CD4-positive, alpha-beta T cell (primary cell): ENCODE data around the gene FAM107B. TPM values are rescaled to one million over a fixed set of nuclear protein-coding genes. Genes with fewer than 3 reads are reported as not detected.

ENCODE experiments used
- ATAC-seq: fragments of 200-7000 bp; cut with Tn5 transposase; one replicate; pipeline ENCODE4 v1.10.0; 2022; ENCODE audit warnings: mild to moderate bottlenecking; ENCODE audit not compliant: poor library complexity
- CTCF ChIA-PET: fragments of 350-600 bp; sonication (Branson Sonifier 250); formaldehyde crosslinking; loops from one replicate; lab custom pipeline; 2021; ENCODE audit warnings: antibody characterized with exemption, inconsistent platforms; lab: Charles Lee
- POLR2A ChIA-PET: fragments of 350-600 bp; sonication (Branson Sonifier 250); formaldehyde crosslinking; loops from one replicate; lab custom pipeline; 2021; ENCODE audit warnings: antibody characterized with exemption, inconsistent platforms; lab: Charles Lee
- DNase-seq, 14 experiments: peaks; one replicate each; pipeline ENCODE4 v3.0.0-alpha.2; 2013 to 2020; ENCODE audit warnings: mixed read lengths in 2 of 14
- H3K27ac ChIP-seq, 2 donors: one replicate each; pipeline versions ENCODE4 v1.5.1 to v1.7.0; 2013; ENCODE audit warnings: low read length in 2 of 2, low read depth in 1 of 2, mild to moderate bottlenecking in 1 of 2
- H3K27me3 ChIP-seq, 2 experiments: 1 replicate in 1 of 2; 2 replicates in 1 of 2; pipeline versions ENCODE4 v1.6.1 to v1.7.0; 2013; ENCODE audit warnings: low read length in 2 of 2, control low read depth in 1 of 2, mild to moderate bottlenecking in 1 of 2, moderate library complexity in 1 of 2; ENCODE audit not compliant: insufficient read depth in 2 of 2, control insufficient read depth in 1 of 2
- H3K36me3 ChIP-seq: one replicate; pipeline ENCODE4 v1.6.1; 2013; ENCODE audit warnings: low read length, control low read depth; ENCODE audit not compliant: insufficient read depth
- H3K4me1 ChIP-seq: one replicate; pipeline ENCODE4 v1.6.1; 2013; ENCODE audit warnings: low read length, control low read depth; ENCODE audit not compliant: insufficient read depth
- H3K4me3 ChIP-seq: one replicate; pipeline ENCODE4 v1.5.1; 2013; ENCODE audit warnings: mild to moderate bottlenecking, low read length, moderate library complexity
- H3K9me3 ChIP-seq, 2 experiments: 1 replicate in 1 of 2; 2 replicates in 1 of 2; pipeline versions ENCODE4 v1.6.1 to v1.7.0; 2013; ENCODE audit warnings: low read length in 2 of 2, mild to moderate bottlenecking in 2 of 2, control low read depth in 1 of 2, moderate library complexity in 1 of 2; ENCODE audit not compliant: control insufficient read depth in 1 of 2, insufficient read depth in 1 of 2
- H3K27ac Mint-ChIP-seq: one replicate; pipeline ENCODE4 v1.8.0; 2020; ENCODE audit warnings: mixed read lengths
- H3K27me3 Mint-ChIP-seq: one replicate; pipeline ENCODE4 v1.8.0; 2021; ENCODE audit warnings: mixed read lengths
- H3K36me3 Mint-ChIP-seq: one replicate; pipeline ENCODE4 v1.8.0; 2021; ENCODE audit warnings: low read depth, mixed read lengths
- H3K4me1 Mint-ChIP-seq: one replicate; pipeline ENCODE4 v1.8.0; 2021; ENCODE audit warnings: low read depth, mixed read lengths
- H3K4me3 Mint-ChIP-seq: one replicate; pipeline ENCODE4 v1.8.0; 2020; ENCODE audit warnings: mild to moderate bottlenecking, mixed read lengths
- H3K9me3 Mint-ChIP-seq: one replicate; pipeline ENCODE4 v1.8.0; 2020; ENCODE audit warnings: mixed read lengths
- CTCF ChIP-seq: fragments of 200-600 bp; IDR thresholded peaks from one replicate; pipeline ENCODE4 v1.8.0; 2022; ENCODE audit warnings: antibody characterized with exemption, mild to moderate bottlenecking
- intact Hi-C, 2 experiments: fragments of 100-400 bp; cut with DNase I in 1 of 2; cut with micrococcal nuclease in 1 of 2; formaldehyde crosslinking; loops; one replicate each; pipeline versions ENCODE4 v1.15.1 to v1.9.0; 2023 to 2025; cut with DNase I, micrococcal nuclease
- total RNA-seq, 174 experiments: library from RNA in 2 of 174; stranded (reverse) in 2 of 174; gene quantifications; one replicate each; pipeline ENCODE4 v1.2.3 and lab custom pipeline; 2021 to 2026

FAM107B gene
- total RNA-seq, 2 experiments from 2014 or later, result 261 to 262 TPM

- POLR2A ChIA-PET, result interaction anchor here (0.7 kb wide), 1 partner anchor 182 kb away, joined by 4 read pairs; the partner anchor contains the start of genes HSPA14 and MSANTD7
- H3K27ac Mint-ChIP-seq, result peak overlapping the region; percentile 86
- intact Hi-C loops, result no loop called here
These were observed 118.5 kb downstream of the FAM107B start for GRCh38 chr10:14656052-14656730.

GRCh38 chr10:14654821-14655382 is 119.8 kb downstream of the FAM107B start:
- TF ChIP-seq CTCF, result no peak
- Histone ChIP-seq H3K36me3 (no peaks in the 10 kb centered on the region), H3K27me3 (no peaks in the 10 kb centered on the region), H3K4me1 (peaks cover 50% of the 10 kb centered on the region), H3K9me3 (no peaks in the 10 kb centered on the region), H3K4me3 (no peak overlapping the region), H3K27ac (no peak overlapping the region)
- CTCF ChIA-PET, result interaction anchor here (0.6 to 1.2 kb wide), 2 partner anchors 9 to 13 kb away, joined by 3 read pairs; no protein-coding TSS in a partner anchor
- Mint-ChIP-seq H3K4me1 (peaks cover 78% of the 10 kb centered on the region), H3K27me3 (no peaks in the 10 kb centered on the region), H3K9me3 (peaks cover 5% of the 10 kb centered on the region), H3K27ac (peak overlapping the region; percentile 86), H3K4me3 (no peak overlapping the region), H3K36me3 (no peaks in the 10 kb centered on the region)
- no peak for DNase-seq
- POLR2A ChIA-PET, result interaction anchor here (1.0 kb wide), 1 partner anchor 62 kb away, joined by 3 read pairs; no protein-coding TSS in a partner anchor
- intact Hi-C loops, result no loop called here
- ATAC-seq, result no peak

More at GRCh38 chr10:14656052-14656730, 118.5 kb downstream of the FAM107B start:
- no peak overlapping the region for H3K4me3 ChIP-seq
- no peaks in the 10 kb centered on the region for H3K9me3 ChIP-seq
- Mint-ChIP-seq H3K36me3 (no peaks in the 10 kb centered on the region), H3K4me3 (peak overlapping the region; percentile 23), H3K4me1 (peaks cover 84% of the 10 kb centered on the region), H3K27me3 (no peaks in the 10 kb centered on the region), H3K9me3 (peaks cover 5% of the 10 kb centered on the region)
- no peak overlapping the region for H3K27ac ChIP-seq
- peaks cover 57% of the 10 kb centered on the region for H3K4me1 ChIP-seq
- ATAC-seq (no peak), DNase-seq (no peak)
- H3K27me3 ChIP-seq, result no peaks in the 10 kb centered on the region
- CTCF ChIA-PET, result no interaction called here
- no peak for TF ChIP-seq CTCF
- H3K36me3 ChIP-seq, result no peaks in the 10 kb centered on the region

GRCh38 chr10:14653271-14654161 is 121.2 kb downstream of the FAM107B start:
- no peaks in the 10 kb centered on the region for H3K27me3 Mint-ChIP-seq
- no peak for TF ChIP-seq CTCF
- Histone ChIP-seq H3K9me3 (no peaks in the 10 kb centered on the region), H3K36me3 (no peaks in the 10 kb centered on the region), H3K27me3 (no peaks in the 10 kb centered on the region), H3K4me1 (peaks cover 50% of the 10 kb centered on the region), H3K27ac (peak overlapping the region; percentile 32 to 72), H3K4me3 (no peak overlapping the region)
- ChIA-PET CTCF (interaction anchor here (0.8 kb wide), 1 partner anchor 30 kb away, joined by 3 read pairs; no protein-coding TSS in a partner anchor), POLR2A (interaction anchor here (0.7 to 1.0 kb wide), 4 partner anchors 17 to 100 kb away, joined by 3 to 4 read pairs (median 3); no protein-coding TSS in a partner anchor)
- ATAC-seq, result peak; percentile 49
- no peaks in the 10 kb centered on the region for H3K36me3 Mint-ChIP-seq
- intact Hi-C loops, result no loop called here
- peak in 4 of 14 experiments; percentile 26 to 79 (median 70) for DNase-seq
- peak overlapping the region; percentile 64 for H3K4me3 Mint-ChIP-seq
- peaks cover 78% of the 10 kb centered on the region for H3K4me1 Mint-ChIP-seq
- H3K9me3 Mint-ChIP-seq, result peaks cover 2% of the 10 kb centered on the region
- peak overlapping the region; percentile 86 for H3K27ac Mint-ChIP-seq
